ENCODE results near the gene USP25. TPM values are rescaled to one million over a fixed set of nuclear protein-coding genes. Genes with fewer than 3 reads are reported as not detected.
A peak's percentile ranks its signal among the peaks of the same experiment; 100 is the strongest.

USP25 gene
- total and polyA plus RNA-seq, 2 donors (not counting 1 experiment from before 2014, with no cell fraction given) = 40.6 to 65.7 TPM

DNA sequence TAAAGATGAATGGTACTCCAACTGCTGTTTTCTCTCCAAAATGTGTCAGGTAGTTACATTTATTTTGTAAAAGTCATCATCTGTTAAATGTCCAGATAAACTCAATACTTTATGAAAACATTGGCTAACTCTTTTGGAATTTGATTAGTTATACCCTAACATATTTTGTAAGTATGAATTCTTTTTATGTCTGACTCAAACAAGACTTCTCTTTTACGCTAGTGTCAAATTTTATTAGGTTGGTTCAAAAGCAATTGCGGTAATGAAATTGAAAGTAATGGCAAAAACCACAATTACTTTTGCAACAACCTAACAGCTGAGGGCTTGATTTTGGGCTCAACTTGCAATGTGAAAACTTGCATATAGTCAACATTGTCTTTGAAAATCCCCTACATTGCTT, 41.0 kb upstream of the USP25 start:
- no peaks in the 10 kb centered on the region for H3K79me2 ChIP-seq (ENCODE audit: control insufficient read depth, insufficient read depth, low read length)
- TF ChIP-seq EZH2 (IDR thresholded peaks at IDR 0.05; ENCODE audit: low read length, missing control alignments) = no peak
- TF ChIP-seq, protein P1, sequence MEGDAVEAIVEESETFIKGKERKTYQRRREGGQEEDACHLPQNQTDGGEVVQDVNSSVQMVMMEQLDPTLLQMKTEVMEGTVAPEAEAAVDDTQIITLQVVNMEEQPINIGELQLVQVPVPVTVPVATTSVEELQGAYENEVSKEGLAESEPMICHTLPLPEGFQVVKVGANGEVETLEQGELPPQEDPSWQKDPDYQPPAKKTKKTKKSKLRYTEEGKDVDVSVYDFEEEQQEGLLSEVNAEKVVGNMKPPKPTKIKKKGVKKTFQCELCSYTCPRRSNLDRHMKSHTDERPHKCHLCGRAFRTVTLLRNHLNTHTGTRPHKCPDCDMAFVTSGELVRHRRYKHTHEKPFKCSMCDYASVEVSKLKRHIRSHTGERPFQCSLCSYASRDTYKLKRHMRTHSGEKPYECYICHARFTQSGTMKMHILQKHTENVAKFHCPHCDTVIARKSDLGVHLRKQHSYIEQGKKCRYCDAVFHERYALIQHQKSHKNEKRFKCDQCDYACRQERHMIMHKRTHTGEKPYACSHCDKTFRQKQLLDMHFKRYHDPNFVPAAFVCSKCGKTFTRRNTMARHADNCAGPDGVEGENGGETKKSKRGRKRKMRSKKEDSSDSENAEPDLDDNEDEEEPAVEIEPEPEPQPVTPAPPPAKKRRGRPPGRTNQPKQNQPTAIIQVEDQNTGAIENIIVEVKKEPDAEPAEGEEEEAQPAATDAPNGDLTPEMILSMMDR (conservative IDR thresholded peaks at IDR 0.05 in 1 of 2, IDR thresholded peaks at IDR 0.05 in 1 of 2; ENCODE audit: low read depth in 1 of 2, low read length in 2 of 2) = no peak
- H3K4me2 ChIP-seq (ENCODE audit: extremely low read depth, insufficient read depth, low read length) = no peak overlapping the region
- H4K20me1 ChIP-seq (ENCODE audit: control insufficient read depth, extremely low read depth, insufficient read depth, low read length) = no peaks in the 10 kb centered on the region
- H2AFZ ChIP-seq (ENCODE audit: low read length) = no peak overlapping the region
- H3K27ac ChIP-seq (ENCODE audit: insufficient read depth, low read length) = no peak overlapping the region
- no peaks in the 10 kb centered on the region for H3K36me3 ChIP-seq (ENCODE audit: control insufficient read depth, insufficient read depth, low read length)
- no peak overlapping the region for H3K4me3 ChIP-seq (replicated peaks in 1 of 4; ENCODE audit: control extremely low read depth in 1 of 4, insufficient read depth in 1 of 4, low read depth in 3 of 4, low read length in 4 of 4)
- H3K4me1 ChIP-seq (ENCODE audit: control insufficient read depth, extremely low read depth, insufficient read depth, low read length) = no peaks in the 10 kb centered on the region
- DNase-seq (ENCODE audit: low read depth in 2 of 2) = peak; percentile 33 to 55
- H3K27me3 ChIP-seq (ENCODE audit: control insufficient read depth, insufficient read depth, low read length) = no peaks in the 10 kb centered on the region
- no peak overlapping the region for H3K9ac ChIP-seq (ENCODE audit: insufficient read depth, low read length)
- H3K9me3 ChIP-seq (ENCODE audit: control insufficient read depth, insufficient read depth, low read depth, low read length) = no peaks in the 10 kb centered on the region

DNA sequence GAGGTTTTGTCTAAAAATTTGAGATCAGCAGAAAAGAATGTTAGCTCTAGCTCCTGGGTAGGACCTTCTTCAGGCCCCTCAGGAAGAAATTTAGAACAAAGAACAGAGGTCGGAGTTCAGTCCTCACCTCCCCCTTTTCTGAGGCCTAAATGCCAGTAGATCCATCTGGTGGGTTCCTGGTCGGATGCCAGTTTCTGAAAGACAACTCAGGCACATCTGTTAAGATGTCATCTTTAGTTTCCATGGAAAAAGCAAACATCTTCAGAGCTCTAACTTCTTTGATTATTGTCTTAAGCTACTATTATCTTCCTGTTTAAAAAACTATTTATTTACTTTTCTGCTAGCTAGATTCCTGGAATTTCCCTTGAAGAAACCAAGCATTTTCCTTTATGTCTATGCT, 37.1 kb upstream of the USP25 start:
- H4K20me1 ChIP-seq (ENCODE audit: control insufficient read depth, extremely low read depth, insufficient read depth, low read length) = no peaks in the 10 kb centered on the region
- no peak overlapping the region for H2AFZ ChIP-seq (ENCODE audit: low read length)
- no peak overlapping the region for H3K4me2 ChIP-seq (ENCODE audit: extremely low read depth, insufficient read depth, low read length)
- H3K9ac ChIP-seq (ENCODE audit: insufficient read depth, low read length) = no peak overlapping the region
- no peak for TF ChIP-seq EZH2 (IDR thresholded peaks at IDR 0.05; ENCODE audit: low read length, missing control alignments)
- TF ChIP-seq, protein P1 (conservative IDR thresholded peaks at IDR 0.05 in 1 of 2, IDR thresholded peaks at IDR 0.05 in 1 of 2; ENCODE audit: low read depth in 1 of 2, low read length in 2 of 2) = no peak
- no peak overlapping the region for H3K4me3 ChIP-seq (replicated peaks in 1 of 4; ENCODE audit: control extremely low read depth in 1 of 4, insufficient read depth in 1 of 4, low read depth in 3 of 4, low read length in 4 of 4)
- H3K36me3 ChIP-seq (ENCODE audit: control insufficient read depth, insufficient read depth, low read length) = no peaks in the 10 kb centered on the region
- DNase-seq (ENCODE audit: low read depth in 2 of 2) = no peak
- H3K4me1 ChIP-seq (ENCODE audit: control insufficient read depth, extremely low read depth, insufficient read depth, low read length) = no peaks in the 10 kb centered on the region
- H3K9me3 ChIP-seq (ENCODE audit: control insufficient read depth, insufficient read depth, low read depth, low read length) = no peaks in the 10 kb centered on the region
- no peaks in the 10 kb centered on the region for H3K79me2 ChIP-seq (ENCODE audit: control insufficient read depth, insufficient read depth, low read length)
- no peak overlapping the region for H3K27ac ChIP-seq (ENCODE audit: insufficient read depth, low read length)
- no peaks in the 10 kb centered on the region for H3K27me3 ChIP-seq (ENCODE audit: control insufficient read depth, insufficient read depth, low read length)

DNA sequence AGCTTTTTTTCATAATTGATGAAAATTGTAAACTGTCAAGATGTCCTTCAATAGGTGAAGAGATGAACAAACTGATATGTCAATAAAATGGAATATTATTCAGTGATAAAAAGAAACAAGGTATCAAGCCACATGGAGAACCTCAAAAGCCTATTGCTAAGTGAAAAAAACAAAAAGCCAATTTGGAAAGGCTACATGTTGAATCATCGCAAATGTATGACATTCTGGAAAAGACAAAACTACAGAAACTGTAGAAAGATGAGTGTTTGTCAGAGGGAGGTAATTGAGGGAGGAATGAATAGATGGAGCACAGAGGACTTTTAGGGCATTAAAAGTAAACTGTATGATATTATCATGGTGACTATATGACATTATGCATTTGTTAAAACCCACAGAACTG, 34.5 kb upstream of the USP25 start:
- H3K27me3 ChIP-seq (ENCODE audit: control insufficient read depth, insufficient read depth, low read length) = no peaks in the 10 kb centered on the region
- no peak overlapping the region for H3K4me2 ChIP-seq (ENCODE audit: extremely low read depth, insufficient read depth, low read length)
- H3K9me3 ChIP-seq (ENCODE audit: control insufficient read depth, insufficient read depth, low read depth, low read length) = no peaks in the 10 kb centered on the region
- H3K79me2 ChIP-seq (ENCODE audit: control insufficient read depth, insufficient read depth, low read length) = no peaks in the 10 kb centered on the region
- H2AFZ ChIP-seq (ENCODE audit: low read length) = no peak overlapping the region
- no peaks in the 10 kb centered on the region for H3K4me1 ChIP-seq (ENCODE audit: control insufficient read depth, extremely low read depth, insufficient read depth, low read length)
- no peak overlapping the region for H3K4me3 ChIP-seq (replicated peaks in 1 of 4; ENCODE audit: control extremely low read depth in 1 of 4, insufficient read depth in 1 of 4, low read depth in 3 of 4, low read length in 4 of 4)
- TF ChIP-seq EZH2 (IDR thresholded peaks at IDR 0.05; ENCODE audit: low read length, missing control alignments) = no peak
- TF ChIP-seq, protein P1 (conservative IDR thresholded peaks at IDR 0.05 in 1 of 2, IDR thresholded peaks at IDR 0.05 in 1 of 2; ENCODE audit: low read depth in 1 of 2, low read length in 2 of 2) = no peak
- no peak overlapping the region for H3K9ac ChIP-seq (ENCODE audit: insufficient read depth, low read length)
- H3K36me3 ChIP-seq (ENCODE audit: control insufficient read depth, insufficient read depth, low read length) = no peaks in the 10 kb centered on the region
- no peak overlapping the region for H3K27ac ChIP-seq (ENCODE audit: insufficient read depth, low read length)
- no peaks in the 10 kb centered on the region for H4K20me1 ChIP-seq (ENCODE audit: control insufficient read depth, extremely low read depth, insufficient read depth, low read length)
- DNase-seq (ENCODE audit: low read depth in 2 of 2) = no peak
